AG10803 (cell line): ENCODE results near the gene MS4A13.
A peak's percentile ranks its signal among the peaks of the same experiment; 100 is the strongest.

Source experiments
- DNase-seq: peaks from one replicate; pipeline ENCODE4 v3.0.0; 2010; ENCODE audit warnings: low read depth
- H3K4me3 ChIP-seq: 2 replicates; pipeline ENCODE4 v1.5.1; 2011; ENCODE audit warnings: mild to moderate bottlenecking, low read length, control low read depth
- CTCF ChIP-seq: conservative IDR thresholded peaks from 2 replicates; pipeline ENCODE4 v1.5.1; 2011; ENCODE audit warnings: mild to moderate bottlenecking, low read length, control low read depth, inconsistent platforms

The MS4A13 gene

GRCh38 chr11:60544077-60544476 lies 28.9 kb downstream of the MS4A13 start:
- H3K4me3 ChIP-seq = no peak overlapping the region
- DNase-seq = no peak
- no peak for TF ChIP-seq CTCF

GRCh38 chr11:60561254-60561653 lies 46.1 kb downstream of the MS4A13 start:
- H3K4me3 ChIP-seq = no peak overlapping the region
- no peak for DNase-seq
- no peak for TF ChIP-seq CTCF

DNA sequence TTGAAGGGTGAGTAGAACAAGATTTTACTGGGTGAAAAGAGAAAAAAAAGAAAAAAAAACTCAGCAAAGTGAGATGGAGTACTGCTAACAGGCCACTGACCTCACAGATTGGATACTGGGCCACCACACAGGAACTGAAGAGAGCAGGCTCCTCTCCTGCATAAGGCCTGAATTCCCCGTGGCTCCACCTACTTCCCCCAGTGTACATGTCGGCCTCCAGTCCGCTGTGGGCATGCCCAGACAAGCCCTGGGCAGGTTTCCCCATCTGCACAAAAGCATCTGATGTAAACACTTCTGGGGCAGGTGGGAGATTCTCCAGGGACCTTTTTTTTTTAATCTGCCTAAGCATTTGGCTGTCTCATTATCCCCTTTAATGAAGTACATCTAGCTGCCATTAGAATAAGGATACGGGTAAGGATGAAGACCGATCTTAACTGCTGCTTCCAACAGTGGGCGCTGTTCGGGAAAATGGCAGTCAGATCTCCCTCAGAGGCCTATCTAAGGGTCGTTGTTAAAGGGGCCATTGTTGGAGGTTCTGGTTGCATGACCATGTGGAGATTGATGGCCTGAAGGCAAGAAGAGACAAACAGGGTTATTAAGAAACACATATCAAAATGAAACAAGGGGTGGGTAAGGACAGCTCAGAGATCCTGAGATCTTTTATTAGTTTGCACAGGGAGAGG lies 48.5 kb downstream of the MS4A13 start:
- no peak for TF ChIP-seq CTCF
- no peak overlapping the region for H3K4me3 ChIP-seq
- DNase-seq = peak; percentile 0

GRCh38 chr11:60566776-60567175 lies 51.6 kb downstream of the MS4A13 start:
- no peak for TF ChIP-seq CTCF
- DNase-seq = no peak
- H3K4me3 ChIP-seq = no peak overlapping the region

GRCh38 chr11:60570970-60571369 lies 55.8 kb downstream of the MS4A13 start:
- TF ChIP-seq CTCF = no peak
- no peak overlapping the region for H3K4me3 ChIP-seq
- no peak for DNase-seq

- no peak for TF ChIP-seq CTCF
- H3K4me3 ChIP-seq = no peak overlapping the region
- DNase-seq = no peak
These were observed 74.4 kb downstream of the MS4A13 start for GRCh38 chr11:60589611-60590010.
